HEK293T (cell line): Measurements from ENCODE around the gene SPEF2.
"Not testable (repeated sequence)": the region's sequence is repeated elsewhere in the genome, so short reads cannot be mapped to it uniquely, and the experiment has no call there.

Experiments used
- CTCF ChIA-PET: fragments of 350-600 bp; formaldehyde crosslinking; extraction: SDS; loops from one replicate; lab custom pipeline; 2021; ENCODE audit warnings: antibody characterized with exemption, inconsistent platforms; lab: Yijun Ruan, JAX
- POLR2A ChIA-PET: fragments of 350-600 bp; formaldehyde crosslinking; extraction: SDS; loops from one replicate; lab custom pipeline; 2020; ENCODE audit warnings: antibody characterized with exemption, inconsistent platforms; lab: Yijun Ruan, JAX
- DNase-seq: peaks from one replicate; pipeline ENCODE4 v3.0.0; 2012; ENCODE audit warnings: mixed read lengths; ENCODE audit errors: extremely low spot score
- ARNT ChIP-seq: fragments of 450-650 bp; IDR thresholded peaks from 2 replicates; pipeline ENCODE4 v1.6.1; 2017; ENCODE audit warnings: mild to moderate bottlenecking
- BHLHE40 ChIP-seq: fragments of 450-650 bp; IDR thresholded peaks from 2 replicates; pipeline ENCODE4 v1.6.1; 2016; ENCODE audit warnings: mild to moderate bottlenecking, moderate library complexity, borderline replicate concordance
- CTBP1 ChIP-seq: fragments of 450-650 bp; IDR thresholded peaks from 2 replicates; pipeline ENCODE4 v1.6.1; 2016; ENCODE audit warnings: borderline replicate concordance
- ELF4 ChIP-seq: fragments of 450-650 bp; IDR thresholded peaks from 2 replicates; pipeline ENCODE4 v1.6.1; 2017; ENCODE audit warnings: antibody characterized with exemption
- FOXA1 ChIP-seq: fragments of 450-650 bp; IDR thresholded peaks from 2 replicates; pipeline ENCODE4 v1.6.1; 2016; ENCODE audit warnings: mild to moderate bottlenecking
- FOXK2 ChIP-seq: fragments of 450-650 bp; IDR thresholded peaks from 2 replicates; pipeline ENCODE4 v1.6.1; 2016; ENCODE audit warnings: mild to moderate bottlenecking
- FOXM1 ChIP-seq: fragments of 450-650 bp; IDR thresholded peaks from 2 replicates; pipeline ENCODE4 v1.6.1; 2017; ENCODE audit warnings: mild to moderate bottlenecking, borderline replicate concordance
- HDGF ChIP-seq: fragments of 450-650 bp; IDR thresholded peaks from 2 replicates; pipeline ENCODE4 v1.6.1; 2017; ENCODE audit warnings: antibody characterized with exemption, borderline replicate concordance
- L3MBTL2 ChIP-seq: fragments of 450-650 bp; conservative IDR thresholded peaks from 2 replicates; pipeline ENCODE4 v1.6.1; 2016; ENCODE audit warnings: mild to moderate bottlenecking
- LEF1 ChIP-seq: fragments of 450-650 bp; IDR thresholded peaks from 2 replicates; pipeline ENCODE4 v1.6.1; 2017; ENCODE audit warnings: mild to moderate bottlenecking, borderline replicate concordance
- NFRKB ChIP-seq: fragments of 450-650 bp; IDR thresholded peaks from 2 replicates; pipeline ENCODE4 v1.6.1; 2016; ENCODE audit warnings: mild to moderate bottlenecking, moderate library complexity
- PKNOX1 ChIP-seq: fragments of 450-650 bp; IDR thresholded peaks from 2 replicates; pipeline ENCODE4 v1.6.1; 2016
- SP1 ChIP-seq: fragments of 450-650 bp; IDR thresholded peaks from 2 replicates; pipeline ENCODE4 v1.6.1; 2017
- SUZ12 ChIP-seq: fragments of 450-650 bp; IDR thresholded peaks from 2 replicates; pipeline ENCODE4 v1.6.1; 2016; ENCODE audit warnings: mild to moderate bottlenecking
- TARDBP ChIP-seq: fragments of 450-650 bp; IDR thresholded peaks from 2 replicates; pipeline ENCODE4 v1.6.1; 2016
- ZNF384 ChIP-seq: fragments of 450-650 bp; IDR thresholded peaks from 2 replicates; pipeline ENCODE4 v1.6.1; 2016

SPEF2 gene

GRCh38 chr5:35671541-35672295 lies 54.1 kb downstream of the SPEF2 start:
- TF ChIP-seq SP1: no peak
- TF ChIP-seq LEF1: no peak
- no peak for TF ChIP-seq FOXA1
- TF ChIP-seq SUZ12: no peak
- no peak for TF ChIP-seq ARNT
- TF ChIP-seq TARDBP: no peak
- TF ChIP-seq L3MBTL2: no peak
- no peak for TF ChIP-seq ELF4
- no peak for TF ChIP-seq CTBP1
- no peak for TF ChIP-seq FOXM1
- TF ChIP-seq HDGF: no peak
- TF ChIP-seq FOXK2: no peak
- TF ChIP-seq PKNOX1: no peak
- POLR2A ChIA-PET: no interaction called here
- CTCF ChIA-PET: interaction anchor here (1.3 kb wide), 1 partner anchor 13 kb away, joined by 3 read pairs; no protein-coding TSS in a partner anchor
- no peak for DNase-seq

- POLR2A ChIA-PET, DNase-seq: not testable (repeated sequence)
- CTCF ChIA-PET: interaction anchor here (1.3 kb wide), 1 partner anchor 14 kb away, joined by 3 read pairs; no protein-coding TSS in a partner anchor
These were observed 54.6 kb downstream of the SPEF2 start for GRCh38 chr5:35672296-35672655.

- ChIA-PET CTCF (no interaction called here), POLR2A (no interaction called here)
- no peak for DNase-seq
- TF ChIP-seq FOXM1: no peak
- TF ChIP-seq ELF4: no peak
- no peak for TF ChIP-seq CTBP1
- TF ChIP-seq TARDBP: no peak
- no peak for TF ChIP-seq SUZ12
- TF ChIP-seq ARNT: no peak
- no peak for TF ChIP-seq BHLHE40
- no peak for TF ChIP-seq SP1
- TF ChIP-seq PKNOX1: no peak
- TF ChIP-seq FOXK2: no peak
- no peak for TF ChIP-seq HDGF
- no peak for TF ChIP-seq L3MBTL2
- no peak for TF ChIP-seq LEF1
- no peak for TF ChIP-seq ZNF384
- TF ChIP-seq FOXA1: no peak
- TF ChIP-seq NFRKB: no peak
These were observed 55.3 kb downstream of the SPEF2 start for GRCh38 chr5:35672995-35673394.

GRCh38 chr5:35674049-35674448 lies 56.4 kb downstream of the SPEF2 start:
- CTCF ChIA-PET: no interaction called here
- POLR2A ChIA-PET: no interaction called here
- DNase-seq: no peak
- TF ChIP-seq FOXA1 (no peak), PKNOX1 (no peak), ZNF384 (no peak), TARDBP (no peak), FOXK2 (no peak), L3MBTL2 (no peak), ARNT (no peak), FOXM1 (no peak), HDGF (no peak), SP1 (no peak), BHLHE40 (no peak), LEF1 (no peak), CTBP1 (no peak), SUZ12 (no peak), NFRKB (no peak), ELF4 (no peak)

- no peak for TF ChIP-seq NFRKB
- TF ChIP-seq FOXK2: no peak
- TF ChIP-seq SP1: no peak
- no peak for TF ChIP-seq ZNF384
- no peak for TF ChIP-seq LEF1
- no peak for TF ChIP-seq L3MBTL2
- TF ChIP-seq SUZ12: no peak
- no peak for TF ChIP-seq CTBP1
- no peak for TF ChIP-seq PKNOX1
- no peak for TF ChIP-seq ARNT
- no peak for TF ChIP-seq FOXA1
- no peak for TF ChIP-seq BHLHE40
- no peak for TF ChIP-seq HDGF
- no peak for TF ChIP-seq TARDBP
- TF ChIP-seq FOXM1: no peak
- no peak for TF ChIP-seq ELF4
- DNase-seq: no peak
- ChIA-PET POLR2A (no interaction called here), CTCF (no interaction called here)
These were observed 57.7 kb downstream of the SPEF2 start for GRCh38 chr5:35675392-35675791.
